ENCODE data around the gene HEG1.

HEG1 gene

DNA sequence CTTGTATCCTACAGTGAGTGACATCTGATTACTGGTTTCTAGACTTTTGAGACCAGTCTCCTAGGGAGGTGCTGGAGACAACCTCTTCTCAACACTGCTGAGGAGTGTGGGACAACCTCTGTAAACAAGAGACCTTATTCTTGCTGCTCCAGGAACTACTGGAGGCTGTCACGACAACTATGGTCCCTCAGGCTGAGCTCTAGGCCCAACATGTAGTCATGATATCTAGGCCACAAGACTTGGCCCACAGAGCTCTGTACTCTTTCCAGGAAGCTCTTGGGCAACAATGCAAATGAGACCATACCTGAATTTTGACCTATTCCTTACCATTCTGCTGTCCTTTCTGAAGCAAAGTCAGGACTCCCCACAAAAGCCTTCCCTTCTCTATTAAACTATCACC is 24.3 kb upstream of the HEG1 start:
- TF ChIP-seq, protein P1, sequence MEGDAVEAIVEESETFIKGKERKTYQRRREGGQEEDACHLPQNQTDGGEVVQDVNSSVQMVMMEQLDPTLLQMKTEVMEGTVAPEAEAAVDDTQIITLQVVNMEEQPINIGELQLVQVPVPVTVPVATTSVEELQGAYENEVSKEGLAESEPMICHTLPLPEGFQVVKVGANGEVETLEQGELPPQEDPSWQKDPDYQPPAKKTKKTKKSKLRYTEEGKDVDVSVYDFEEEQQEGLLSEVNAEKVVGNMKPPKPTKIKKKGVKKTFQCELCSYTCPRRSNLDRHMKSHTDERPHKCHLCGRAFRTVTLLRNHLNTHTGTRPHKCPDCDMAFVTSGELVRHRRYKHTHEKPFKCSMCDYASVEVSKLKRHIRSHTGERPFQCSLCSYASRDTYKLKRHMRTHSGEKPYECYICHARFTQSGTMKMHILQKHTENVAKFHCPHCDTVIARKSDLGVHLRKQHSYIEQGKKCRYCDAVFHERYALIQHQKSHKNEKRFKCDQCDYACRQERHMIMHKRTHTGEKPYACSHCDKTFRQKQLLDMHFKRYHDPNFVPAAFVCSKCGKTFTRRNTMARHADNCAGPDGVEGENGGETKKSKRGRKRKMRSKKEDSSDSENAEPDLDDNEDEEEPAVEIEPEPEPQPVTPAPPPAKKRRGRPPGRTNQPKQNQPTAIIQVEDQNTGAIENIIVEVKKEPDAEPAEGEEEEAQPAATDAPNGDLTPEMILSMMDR (IDR thresholded peaks at IDR 0.05; ENCODE audit: unreplicated experiment in 3 of 3): no peak
- H3K36me3 Mint-ChIP-seq (ENCODE audit: low read depth): peaks cover 4% of the 10 kb centered on the region
- no peaks in the 10 kb centered on the region for H3K9me3 Mint-ChIP-seq
- H3K27ac Mint-ChIP-seq: no peak overlapping the region
- H3K27me3 Mint-ChIP-seq (ENCODE audit: low read depth): peaks cover 8% of the 10 kb centered on the region
- no peak overlapping the region for H3K4me3 Mint-ChIP-seq
- H3K4me1 Mint-ChIP-seq: no peaks in the 10 kb centered on the region

DNA sequence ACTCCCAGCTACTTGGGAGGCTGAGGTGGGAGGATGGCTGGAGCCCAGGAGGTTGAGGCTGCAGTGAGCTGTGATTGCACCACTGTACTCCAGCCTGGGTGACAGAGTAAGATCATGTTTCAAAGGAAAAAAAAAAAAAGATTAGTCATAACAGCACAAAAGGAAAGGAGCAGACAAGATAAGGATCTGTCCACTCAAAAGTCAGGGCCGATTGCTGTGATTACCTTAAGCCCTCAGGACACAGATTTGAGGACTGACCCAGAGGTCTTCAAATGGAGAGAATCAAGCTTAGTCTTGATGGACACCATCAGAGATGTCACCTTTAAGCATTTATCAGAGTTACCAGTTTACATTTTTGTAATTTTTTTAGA is 23.9 kb upstream of the HEG1 start:
- Mint-ChIP-seq H3K4me3 (no peak overlapping the region), H3K4me1 (no peaks in the 10 kb centered on the region), H3K9me3 (no peaks in the 10 kb centered on the region), H3K36me3 (ENCODE audit: low read depth) (peaks cover 4% of the 10 kb centered on the region), H3K27ac (no peak overlapping the region), H3K27me3 (ENCODE audit: low read depth) (peaks cover 8% of the 10 kb centered on the region)
- TF ChIP-seq, protein P1 (IDR thresholded peaks at IDR 0.05; ENCODE audit: unreplicated experiment in 3 of 3): no peak

DNA sequence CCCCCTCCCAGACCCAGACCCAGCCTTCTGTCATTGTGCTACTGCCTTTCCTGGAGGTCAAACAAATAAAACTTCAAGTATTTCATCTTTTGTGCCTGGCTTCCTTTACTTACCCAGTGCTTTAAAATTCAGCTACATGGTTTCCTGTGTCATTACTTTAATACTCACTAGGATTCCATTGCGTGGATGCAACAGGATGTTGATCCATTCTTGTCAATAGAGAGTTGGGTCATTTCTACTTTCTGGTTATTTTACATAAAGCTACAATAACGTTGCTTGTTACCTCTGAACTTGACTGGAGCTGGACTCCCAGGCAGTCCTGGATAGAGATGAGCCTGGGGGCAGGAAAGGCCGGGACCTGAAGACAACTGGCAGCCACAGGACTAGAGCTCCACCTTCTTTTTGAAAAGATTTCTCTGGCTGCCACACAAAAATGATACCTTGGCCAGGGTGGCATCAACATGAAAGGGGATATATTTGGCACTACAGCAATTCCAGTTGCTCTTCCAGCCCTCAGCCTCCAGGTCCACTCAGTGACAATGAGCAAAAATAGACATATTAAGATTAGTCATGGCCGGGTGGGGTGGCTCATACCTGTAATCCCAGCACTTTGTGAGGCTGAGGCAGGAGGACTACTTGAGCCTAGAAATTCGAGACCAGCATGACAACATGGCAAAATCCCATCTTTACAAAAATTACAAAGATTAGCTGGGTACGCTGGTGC is 23.3 kb upstream of the HEG1 start:
- Mint-ChIP-seq H3K4me1 (no peaks in the 10 kb centered on the region), H3K27ac (no peak overlapping the region), H3K9me3 (no peaks in the 10 kb centered on the region), H3K36me3 (ENCODE audit: low read depth) (peaks cover 4% of the 10 kb centered on the region), H3K4me3 (no peak overlapping the region), H3K27me3 (ENCODE audit: low read depth) (peaks cover 8% of the 10 kb centered on the region)
- TF ChIP-seq, protein P1 (IDR thresholded peaks at IDR 0.05; ENCODE audit: unreplicated experiment in 3 of 3): no peak

DNA sequence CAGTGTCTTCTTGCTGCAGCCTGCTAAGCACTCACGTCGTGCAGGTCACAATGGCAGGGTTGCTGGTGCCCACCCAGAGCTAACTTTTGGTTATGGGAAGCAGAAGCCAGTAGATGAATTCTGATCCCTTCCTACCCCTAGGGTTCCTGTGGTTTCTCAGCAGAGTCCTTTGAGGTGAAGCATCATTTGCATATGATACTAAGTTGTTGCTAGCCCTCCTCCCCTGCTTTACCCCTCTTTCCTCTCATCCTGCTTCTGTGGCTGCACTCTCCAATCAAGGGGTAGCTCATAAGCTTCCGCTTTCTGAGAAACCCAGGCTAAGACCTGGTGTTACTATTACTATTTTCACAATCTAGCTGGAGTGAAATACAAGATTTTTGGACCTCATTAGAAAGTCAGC is 22.1 kb upstream of the HEG1 start:
- H3K4me3 Mint-ChIP-seq: no peak overlapping the region
- no peaks in the 10 kb centered on the region for H3K9me3 Mint-ChIP-seq
- no peaks in the 10 kb centered on the region for H3K4me1 Mint-ChIP-seq
- H3K27me3 Mint-ChIP-seq (ENCODE audit: low read depth): peaks cover 8% of the 10 kb centered on the region
- peaks cover 4% of the 10 kb centered on the region for H3K36me3 Mint-ChIP-seq (ENCODE audit: low read depth)
- no peak overlapping the region for H3K27ac Mint-ChIP-seq
- TF ChIP-seq, protein P1 (IDR thresholded peaks at IDR 0.05; ENCODE audit: unreplicated experiment in 3 of 3): no peak

DNA sequence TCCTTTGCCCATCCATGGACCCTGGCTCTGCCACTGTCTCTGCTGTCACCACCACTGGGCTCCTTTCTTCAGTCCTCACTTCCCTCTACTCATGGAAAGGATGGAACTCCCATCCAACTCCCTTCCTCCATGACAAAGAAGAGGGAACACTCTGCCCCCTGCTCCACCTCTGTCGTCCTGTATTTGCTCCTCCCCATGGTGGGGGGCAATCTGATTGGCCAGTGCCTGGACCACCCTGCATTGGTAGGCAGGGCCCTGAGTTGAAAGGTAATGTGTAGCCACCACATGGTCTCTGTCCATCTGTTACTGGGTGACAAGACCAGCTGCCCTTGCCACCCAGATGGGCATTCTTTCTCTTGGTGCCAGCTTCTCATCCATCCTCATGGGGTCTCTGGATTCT is 20.7 kb upstream of the HEG1 start:
- Mint-ChIP-seq H3K36me3 (ENCODE audit: low read depth) (peaks cover 4% of the 10 kb centered on the region), H3K9me3 (no peaks in the 10 kb centered on the region), H3K27me3 (ENCODE audit: low read depth) (peaks cover 8% of the 10 kb centered on the region), H3K4me1 (no peaks in the 10 kb centered on the region), H3K4me3 (no peak overlapping the region), H3K27ac (no peak overlapping the region)
- TF ChIP-seq, protein P1 (IDR thresholded peaks at IDR 0.05; ENCODE audit: unreplicated experiment in 3 of 3): no peak

DNA sequence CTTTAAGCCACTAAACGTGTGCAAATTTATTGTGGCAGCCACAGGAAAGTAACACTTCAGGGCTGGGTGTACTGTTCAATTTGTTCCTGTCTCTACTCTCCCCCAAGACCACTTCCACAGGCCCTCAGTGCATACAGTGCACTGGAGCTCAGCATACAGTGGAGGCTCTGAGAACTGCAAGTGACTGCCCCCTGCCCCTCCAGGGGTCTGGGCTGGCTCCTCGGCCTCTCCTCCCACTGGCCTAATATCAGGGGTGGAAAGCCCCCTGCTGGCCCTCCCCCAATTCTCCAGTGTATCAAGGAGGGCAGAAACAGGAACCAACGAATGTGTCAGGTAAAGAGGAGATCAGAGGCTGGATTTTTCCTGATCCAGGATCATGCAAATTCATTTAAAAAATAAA is 19.9 kb upstream of the HEG1 start:
- H3K4me1 Mint-ChIP-seq: no peaks in the 10 kb centered on the region
- H3K9me3 Mint-ChIP-seq: no peaks in the 10 kb centered on the region
- peaks cover 4% of the 10 kb centered on the region for H3K36me3 Mint-ChIP-seq (ENCODE audit: low read depth)
- peaks cover 8% of the 10 kb centered on the region for H3K27me3 Mint-ChIP-seq (ENCODE audit: low read depth)
- TF ChIP-seq, protein P1 (IDR thresholded peaks at IDR 0.05; ENCODE audit: unreplicated experiment in 3 of 3): no peak
- H3K27ac Mint-ChIP-seq: no peak overlapping the region
- H3K4me3 Mint-ChIP-seq: no peak overlapping the region
